Measurements from ENCODE around the gene PADI2. TPM values are rescaled to one million over a fixed set of nuclear protein-coding genes. Genes with fewer than 3 reads are reported as not detected.

PADI2 gene
- total RNA-seq, 1 donor from 2014 or later: 0.49 TPM

DNA sequence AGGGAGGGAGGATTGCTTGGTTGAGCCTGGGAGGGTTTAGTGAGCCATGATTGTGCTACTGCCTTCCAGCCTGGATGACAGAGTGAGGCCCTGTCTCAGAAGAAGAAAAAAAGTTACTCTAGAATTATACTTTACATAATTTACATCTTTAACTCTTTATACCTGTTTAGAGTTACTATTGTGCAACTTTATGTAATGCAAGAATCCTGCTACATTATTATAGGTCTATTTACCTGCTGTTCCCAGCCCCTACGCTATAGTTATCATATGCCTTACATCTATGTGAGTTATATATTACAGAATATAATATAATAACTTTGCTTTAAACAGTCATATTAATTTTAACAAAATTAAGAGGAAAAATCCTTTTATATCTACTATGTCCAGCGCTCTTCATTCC, 79.7 kb downstream of the PADI2 start:
- no peaks in the 10 kb centered on the region for H3K9me3 ChIP-seq (replicated peaks)
- H3K36me3 ChIP-seq: peaks cover 71% of the 10 kb centered on the region
- no peak overlapping the region for H3K4me3 ChIP-seq
- intact Hi-C loops (cut with micrococcal nuclease): no loop called here
- TF ChIP-seq CTCF (IDR thresholded peaks at IDR 0.05; ENCODE audit: borderline replicate concordance): no peak
- no peak overlapping the region for H3K27ac ChIP-seq (replicated peaks)
- H3K4me1 ChIP-seq: peaks cover under 1% of the 10 kb centered on the region
- DNase-seq: no peak
- no peaks in the 10 kb centered on the region for H3K27me3 ChIP-seq (ENCODE audit: low read depth)

- H3K27ac ChIP-seq (replicated peaks): no peak overlapping the region
- peaks cover 4% of the 10 kb centered on the region for H3K4me1 ChIP-seq
- no peak for DNase-seq
- peaks cover 75% of the 10 kb centered on the region for H3K36me3 ChIP-seq
- H3K9me3 ChIP-seq (replicated peaks): no peaks in the 10 kb centered on the region
- no peaks in the 10 kb centered on the region for H3K27me3 ChIP-seq (ENCODE audit: low read depth)
- intact Hi-C loops (cut with micrococcal nuclease): no loop called here
- no peak for TF ChIP-seq CTCF (IDR thresholded peaks at IDR 0.05; ENCODE audit: borderline replicate concordance)
- no peak overlapping the region for H3K4me3 ChIP-seq
Measured at GRCh38 chr1:17033481-17033880, 85.8 kb downstream of the PADI2 start.

- H3K36me3 ChIP-seq: peaks cover 76% of the 10 kb centered on the region
Measured at GRCh38 chr1:17032741-17033140, 86.5 kb downstream of the PADI2 start.

DNA sequence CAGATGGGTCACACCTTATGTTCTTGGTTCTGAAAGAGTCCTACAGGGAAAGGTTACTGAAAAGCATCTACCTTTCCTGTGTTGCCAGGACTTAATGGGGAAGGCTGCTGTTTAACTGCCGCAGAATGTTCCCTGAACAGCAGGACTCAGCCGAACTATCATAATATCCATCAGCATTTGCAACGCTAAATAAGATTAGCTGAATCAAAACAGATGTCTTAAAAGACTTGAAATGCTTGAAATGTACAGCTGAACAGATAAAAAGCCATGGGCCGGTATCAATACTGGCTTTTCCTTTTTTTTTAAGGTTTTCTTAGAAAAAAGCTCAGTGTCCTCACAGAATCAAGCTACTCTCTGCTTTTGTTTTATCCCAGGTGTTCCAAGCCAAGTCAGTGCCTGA, 87.8 kb downstream of the PADI2 start:
- peaks cover 79% of the 10 kb centered on the region for H3K36me3 ChIP-seq
- no peak overlapping the region for H3K4me3 ChIP-seq
- H3K27ac ChIP-seq (replicated peaks): no peak overlapping the region
- peaks cover 11% of the 10 kb centered on the region for H3K4me1 ChIP-seq
- H3K27me3 ChIP-seq (ENCODE audit: low read depth): no peaks in the 10 kb centered on the region
- intact Hi-C loops (cut with micrococcal nuclease): no loop called here
- no peak for TF ChIP-seq CTCF (IDR thresholded peaks at IDR 0.05; ENCODE audit: borderline replicate concordance)
- DNase-seq: no peak
- no peaks in the 10 kb centered on the region for H3K9me3 ChIP-seq (replicated peaks)

More at GRCh38 chr1:17032741-17033140, 86.5 kb downstream of the PADI2 start:
- no peak for DNase-seq
- intact Hi-C loops (cut with micrococcal nuclease): no loop called here
- Histone ChIP-seq H3K4me1 (peaks cover 11% of the 10 kb centered on the region), H3K27me3 (ENCODE audit: low read depth) (no peaks in the 10 kb centered on the region), H3K27ac (replicated peaks) (no peak overlapping the region), H3K4me3 (no peak overlapping the region), H3K9me3 (replicated peaks) (no peaks in the 10 kb centered on the region)
- TF ChIP-seq CTCF (IDR thresholded peaks at IDR 0.05; ENCODE audit: borderline replicate concordance): no peak

- no peak overlapping the region for H3K27ac ChIP-seq (replicated peaks)
- H3K36me3 ChIP-seq: peaks cover 91% of the 10 kb centered on the region
- H3K4me3 ChIP-seq: no peak overlapping the region
- intact Hi-C loops (cut with micrococcal nuclease): no loop called here
- TF ChIP-seq CTCF (IDR thresholded peaks at IDR 0.05; ENCODE audit: borderline replicate concordance): no peak
- no peaks in the 10 kb centered on the region for H3K27me3 ChIP-seq (ENCODE audit: low read depth)
- no peaks in the 10 kb centered on the region for H3K9me3 ChIP-seq (replicated peaks)
- H3K4me1 ChIP-seq: peaks cover 11% of the 10 kb centered on the region
- no peak for DNase-seq
Measured at GRCh38 chr1:17030206-17030605, 89.0 kb downstream of the PADI2 start.
